Measurements from ENCODE around the gene PTPN11.
"Not testable (repeated sequence)": the region's sequence is repeated elsewhere in the genome, so short reads cannot be mapped to it uniquely, and the experiment has no call there.

PTPN11 gene

DNA sequence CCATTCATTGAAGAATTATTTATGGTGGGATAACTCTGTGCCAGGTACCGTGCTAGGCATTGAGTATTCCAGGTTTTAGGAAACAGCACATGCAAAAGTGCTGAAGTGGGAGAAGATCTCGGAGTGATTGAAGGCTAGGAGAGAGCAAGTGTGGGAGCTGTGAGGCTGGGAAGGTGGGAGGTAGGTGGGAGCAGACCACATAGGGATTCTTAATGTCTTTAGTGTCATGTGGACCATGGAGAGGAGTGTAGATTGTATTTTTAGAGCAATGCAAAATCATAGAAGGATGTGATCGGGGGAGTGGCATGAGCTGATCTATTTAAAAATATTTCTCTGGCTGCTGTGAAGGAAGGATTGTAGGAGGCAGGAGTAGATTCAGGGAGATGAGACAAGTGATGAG, 5.4 kb downstream of the PTPN11 start:
- TF ChIP-seq, protein P1, sequence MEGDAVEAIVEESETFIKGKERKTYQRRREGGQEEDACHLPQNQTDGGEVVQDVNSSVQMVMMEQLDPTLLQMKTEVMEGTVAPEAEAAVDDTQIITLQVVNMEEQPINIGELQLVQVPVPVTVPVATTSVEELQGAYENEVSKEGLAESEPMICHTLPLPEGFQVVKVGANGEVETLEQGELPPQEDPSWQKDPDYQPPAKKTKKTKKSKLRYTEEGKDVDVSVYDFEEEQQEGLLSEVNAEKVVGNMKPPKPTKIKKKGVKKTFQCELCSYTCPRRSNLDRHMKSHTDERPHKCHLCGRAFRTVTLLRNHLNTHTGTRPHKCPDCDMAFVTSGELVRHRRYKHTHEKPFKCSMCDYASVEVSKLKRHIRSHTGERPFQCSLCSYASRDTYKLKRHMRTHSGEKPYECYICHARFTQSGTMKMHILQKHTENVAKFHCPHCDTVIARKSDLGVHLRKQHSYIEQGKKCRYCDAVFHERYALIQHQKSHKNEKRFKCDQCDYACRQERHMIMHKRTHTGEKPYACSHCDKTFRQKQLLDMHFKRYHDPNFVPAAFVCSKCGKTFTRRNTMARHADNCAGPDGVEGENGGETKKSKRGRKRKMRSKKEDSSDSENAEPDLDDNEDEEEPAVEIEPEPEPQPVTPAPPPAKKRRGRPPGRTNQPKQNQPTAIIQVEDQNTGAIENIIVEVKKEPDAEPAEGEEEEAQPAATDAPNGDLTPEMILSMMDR (IDR thresholded peaks at IDR 0.05; ENCODE audit: extremely low read depth, missing control alignments) = no peak
- DNase-seq (ENCODE audit: low spot score) = no peak

DNA sequence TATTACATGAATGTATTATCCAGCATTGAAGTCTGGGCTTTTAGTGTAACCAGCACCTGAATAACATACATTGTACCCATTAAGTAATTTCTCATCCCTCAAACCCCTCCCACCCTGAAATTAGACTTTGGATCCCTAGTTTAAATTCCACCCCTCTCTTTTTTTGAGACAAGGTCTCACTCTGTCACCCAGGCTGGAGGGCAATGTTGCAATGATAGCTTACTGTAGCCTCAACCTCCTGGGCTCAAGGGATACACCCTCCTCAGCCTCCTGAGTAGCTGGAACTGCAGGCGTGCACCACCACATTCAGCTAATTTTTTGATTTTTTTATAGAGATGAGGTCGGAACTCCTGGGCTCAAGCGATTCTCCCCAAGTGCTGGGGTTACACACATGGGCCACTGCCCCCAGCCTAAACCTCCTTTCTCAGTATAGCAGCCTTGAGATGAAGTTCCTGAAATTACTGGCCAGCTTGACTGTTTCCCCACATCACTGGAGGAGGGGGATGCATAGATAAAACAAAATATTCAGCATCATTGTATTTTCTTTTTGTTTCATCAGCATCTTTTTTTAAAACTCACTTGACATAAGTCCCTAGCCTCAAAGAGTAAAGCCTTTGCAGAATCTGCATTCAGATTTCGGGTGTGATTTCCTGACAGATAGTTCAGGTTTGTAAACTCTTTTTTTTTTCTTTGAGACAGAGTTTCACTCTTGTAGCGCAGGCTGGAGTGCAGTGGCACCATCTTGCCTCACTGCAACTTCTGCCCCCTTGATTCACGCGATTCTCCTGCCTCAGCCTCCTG, 7.0 kb downstream of the PTPN11 start:
- TF ChIP-seq, protein P1 (IDR thresholded peaks at IDR 0.05; ENCODE audit: extremely low read depth, missing control alignments) = no peak
- DNase-seq (ENCODE audit: low spot score) = no peak

DNA sequence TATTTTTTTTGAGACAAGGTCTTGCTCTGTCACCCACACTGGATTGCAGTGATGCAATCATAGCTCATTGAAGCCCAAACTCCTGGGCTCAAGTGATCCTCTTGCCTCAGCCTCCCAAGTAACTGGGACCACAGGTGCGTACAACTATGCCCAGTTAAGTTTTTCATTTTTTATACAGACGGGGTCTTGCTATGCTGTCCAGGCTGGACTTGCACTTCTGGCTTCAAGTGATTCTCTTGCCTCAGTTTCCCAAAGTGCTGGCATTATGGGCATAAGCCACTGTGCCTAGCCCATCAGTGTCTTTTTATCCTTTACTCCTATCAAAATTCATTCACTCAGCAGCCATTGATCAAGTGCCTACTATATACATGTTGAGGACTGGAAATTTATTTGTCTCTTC, 9.0 kb downstream of the PTPN11 start:
- TF ChIP-seq, protein P1 (IDR thresholded peaks at IDR 0.05; ENCODE audit: extremely low read depth, missing control alignments) = no peak
- no peak for DNase-seq (ENCODE audit: low spot score)

DNA sequence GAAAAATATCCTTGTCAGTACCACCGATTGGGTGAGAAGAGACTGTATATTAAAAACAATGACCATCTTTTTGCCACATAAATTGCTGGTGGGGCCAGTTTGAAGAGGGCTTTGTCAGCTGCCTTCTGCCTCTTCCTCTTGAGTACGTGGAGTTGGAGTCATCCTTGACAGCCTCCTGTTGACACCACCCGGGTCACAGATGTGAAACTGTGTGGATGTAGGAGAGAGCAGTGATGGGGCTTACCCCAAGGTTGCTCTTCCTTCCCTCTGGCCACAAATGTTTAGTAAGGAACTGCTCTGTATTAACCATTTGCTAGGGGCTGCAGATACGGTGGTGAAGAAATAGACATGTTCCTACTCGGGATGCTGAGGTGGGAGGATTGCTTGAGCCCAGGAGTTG, 12.2 kb downstream of the PTPN11 start:
- DNase-seq (ENCODE audit: low spot score) = no peak
- TF ChIP-seq, protein P1 (IDR thresholded peaks at IDR 0.05; ENCODE audit: extremely low read depth, missing control alignments) = no peak

DNA sequence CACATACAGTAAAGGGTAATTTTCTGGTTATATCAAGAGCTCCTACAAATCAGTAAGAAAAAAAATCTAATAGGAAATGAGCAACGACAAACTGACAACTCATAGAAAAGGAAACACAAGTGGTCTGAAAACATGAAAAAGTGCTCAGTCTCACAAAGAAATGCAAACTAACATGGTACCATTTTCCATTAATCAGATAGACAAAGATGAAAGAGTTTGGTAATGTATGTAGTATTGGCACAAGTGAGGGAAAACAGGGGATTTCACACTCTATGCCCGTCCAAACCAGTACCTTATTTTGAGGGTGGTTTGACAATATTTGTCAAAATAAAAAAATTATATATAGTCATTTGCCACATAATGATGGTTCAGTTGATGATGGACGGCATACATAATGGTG, 13.2 kb downstream of the PTPN11 start:
- DNase-seq (ENCODE audit: low spot score) = no peak
- TF ChIP-seq, protein P1 (IDR thresholded peaks at IDR 0.05; ENCODE audit: extremely low read depth, missing control alignments) = no peak

DNA sequence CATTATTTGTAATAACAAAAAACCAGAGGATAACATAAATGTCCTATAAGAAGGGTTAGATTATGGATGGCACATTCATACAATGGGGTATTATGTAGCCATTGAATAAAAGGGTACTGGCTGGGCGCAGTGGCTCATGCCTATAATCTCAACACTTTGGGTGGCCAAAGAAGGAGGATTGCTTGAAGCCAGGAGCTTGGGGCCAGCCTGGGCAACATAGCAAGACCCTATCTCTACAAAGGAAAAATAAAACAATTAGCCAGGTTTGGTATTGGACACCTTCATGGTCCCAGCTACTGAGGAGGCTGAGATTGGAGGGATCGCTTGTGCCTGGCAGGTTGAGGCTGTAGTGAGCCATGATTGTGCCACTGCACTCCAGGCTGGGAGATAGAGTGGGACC, 14.8 kb downstream of the PTPN11 start:
- no peak for DNase-seq (ENCODE audit: low spot score)
- TF ChIP-seq, protein P1 (IDR thresholded peaks at IDR 0.05; ENCODE audit: extremely low read depth, missing control alignments) = no peak

DNA sequence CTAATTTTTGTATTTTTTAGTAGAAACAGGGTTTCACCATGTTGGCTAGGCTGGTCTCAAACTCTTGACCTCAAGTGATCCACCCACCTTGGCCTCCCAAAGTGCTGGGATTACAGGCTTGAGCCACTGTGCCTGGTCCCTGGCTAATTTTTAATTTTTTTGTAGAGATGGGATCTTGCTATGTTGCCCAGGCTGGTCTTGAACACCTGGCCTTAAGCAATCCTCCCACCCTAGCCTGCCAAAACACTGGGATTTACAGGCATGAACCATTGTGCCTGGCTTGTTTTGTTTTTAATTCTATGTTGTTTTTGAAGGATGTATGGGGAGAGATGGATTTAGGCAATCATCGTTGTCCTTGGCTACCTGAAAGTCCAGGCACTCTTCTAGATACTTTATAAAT, 19.9 kb downstream of the PTPN11 start:
- DNase-seq (ENCODE audit: low spot score) = not testable (repeated sequence)

DNA sequence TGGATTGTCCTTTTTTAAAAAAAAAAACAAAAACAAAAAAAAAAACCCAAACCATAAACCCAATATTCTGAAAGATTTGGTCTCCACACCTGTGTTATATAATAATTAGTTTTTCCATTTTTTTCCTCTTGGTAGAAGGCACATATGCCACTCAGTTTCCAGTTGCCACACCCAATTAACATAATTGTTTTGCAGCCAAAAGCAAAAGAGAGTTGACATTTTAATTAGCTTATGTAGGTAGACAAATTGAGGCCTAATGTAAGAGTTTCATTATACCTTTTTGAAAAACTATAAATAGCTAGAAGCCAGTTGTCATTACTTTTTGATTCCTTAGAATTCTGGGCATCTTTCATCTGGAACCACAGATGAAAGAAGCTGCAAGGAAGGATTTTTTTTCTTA, 21.0 kb downstream of the PTPN11 start:
- no peak for DNase-seq (ENCODE audit: low spot score)
- TF ChIP-seq, protein P1 (IDR thresholded peaks at IDR 0.05; ENCODE audit: extremely low read depth, missing control alignments) = no peak

DNA sequence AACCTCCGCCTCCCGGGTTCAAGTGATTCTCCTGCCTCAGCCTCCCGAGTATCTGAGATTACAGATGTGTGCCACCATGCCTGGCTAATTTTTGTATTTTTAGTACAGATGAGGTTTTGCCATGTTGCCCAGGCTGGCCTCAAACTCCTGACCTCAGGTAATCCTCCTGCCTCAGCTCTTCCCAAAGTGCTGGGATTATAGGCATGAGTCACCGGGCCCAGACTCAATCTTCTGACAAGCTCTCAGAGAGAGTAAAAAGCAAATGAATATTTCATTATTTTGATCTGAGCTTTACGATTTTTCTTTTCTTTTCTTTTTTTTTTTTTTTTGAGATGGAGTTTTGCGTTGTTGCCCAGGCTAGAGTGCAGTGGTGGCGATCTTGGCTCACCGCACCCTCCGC, 21.9 kb downstream of the PTPN11 start:
- DNase-seq (ENCODE audit: low spot score) = not testable (repeated sequence)

Measured in GM20000 (cell line).